ENCODE results near the gene B3GAT1.

B3GAT1 gene

GRCh38 chr11:134407923-134408322 is 4.1 kb downstream of the B3GAT1 start:
- no peak for DNase-seq (ENCODE audit: low read depth)
- H3K4me3 ChIP-seq (ENCODE audit: low read length): no peak overlapping the region
- TF ChIP-seq, protein P1, sequence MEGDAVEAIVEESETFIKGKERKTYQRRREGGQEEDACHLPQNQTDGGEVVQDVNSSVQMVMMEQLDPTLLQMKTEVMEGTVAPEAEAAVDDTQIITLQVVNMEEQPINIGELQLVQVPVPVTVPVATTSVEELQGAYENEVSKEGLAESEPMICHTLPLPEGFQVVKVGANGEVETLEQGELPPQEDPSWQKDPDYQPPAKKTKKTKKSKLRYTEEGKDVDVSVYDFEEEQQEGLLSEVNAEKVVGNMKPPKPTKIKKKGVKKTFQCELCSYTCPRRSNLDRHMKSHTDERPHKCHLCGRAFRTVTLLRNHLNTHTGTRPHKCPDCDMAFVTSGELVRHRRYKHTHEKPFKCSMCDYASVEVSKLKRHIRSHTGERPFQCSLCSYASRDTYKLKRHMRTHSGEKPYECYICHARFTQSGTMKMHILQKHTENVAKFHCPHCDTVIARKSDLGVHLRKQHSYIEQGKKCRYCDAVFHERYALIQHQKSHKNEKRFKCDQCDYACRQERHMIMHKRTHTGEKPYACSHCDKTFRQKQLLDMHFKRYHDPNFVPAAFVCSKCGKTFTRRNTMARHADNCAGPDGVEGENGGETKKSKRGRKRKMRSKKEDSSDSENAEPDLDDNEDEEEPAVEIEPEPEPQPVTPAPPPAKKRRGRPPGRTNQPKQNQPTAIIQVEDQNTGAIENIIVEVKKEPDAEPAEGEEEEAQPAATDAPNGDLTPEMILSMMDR (conservative IDR thresholded peaks at IDR 0.05; ENCODE audit: low read depth, low read length): no peak

GRCh38 chr11:134407321-134407828 is 4.7 kb downstream of the B3GAT1 start:
- peak; percentile 57 for DNase-seq (ENCODE audit: low read depth)
- TF ChIP-seq, protein P1 (conservative IDR thresholded peaks at IDR 0.05; ENCODE audit: low read depth, low read length): no peak

DNA sequence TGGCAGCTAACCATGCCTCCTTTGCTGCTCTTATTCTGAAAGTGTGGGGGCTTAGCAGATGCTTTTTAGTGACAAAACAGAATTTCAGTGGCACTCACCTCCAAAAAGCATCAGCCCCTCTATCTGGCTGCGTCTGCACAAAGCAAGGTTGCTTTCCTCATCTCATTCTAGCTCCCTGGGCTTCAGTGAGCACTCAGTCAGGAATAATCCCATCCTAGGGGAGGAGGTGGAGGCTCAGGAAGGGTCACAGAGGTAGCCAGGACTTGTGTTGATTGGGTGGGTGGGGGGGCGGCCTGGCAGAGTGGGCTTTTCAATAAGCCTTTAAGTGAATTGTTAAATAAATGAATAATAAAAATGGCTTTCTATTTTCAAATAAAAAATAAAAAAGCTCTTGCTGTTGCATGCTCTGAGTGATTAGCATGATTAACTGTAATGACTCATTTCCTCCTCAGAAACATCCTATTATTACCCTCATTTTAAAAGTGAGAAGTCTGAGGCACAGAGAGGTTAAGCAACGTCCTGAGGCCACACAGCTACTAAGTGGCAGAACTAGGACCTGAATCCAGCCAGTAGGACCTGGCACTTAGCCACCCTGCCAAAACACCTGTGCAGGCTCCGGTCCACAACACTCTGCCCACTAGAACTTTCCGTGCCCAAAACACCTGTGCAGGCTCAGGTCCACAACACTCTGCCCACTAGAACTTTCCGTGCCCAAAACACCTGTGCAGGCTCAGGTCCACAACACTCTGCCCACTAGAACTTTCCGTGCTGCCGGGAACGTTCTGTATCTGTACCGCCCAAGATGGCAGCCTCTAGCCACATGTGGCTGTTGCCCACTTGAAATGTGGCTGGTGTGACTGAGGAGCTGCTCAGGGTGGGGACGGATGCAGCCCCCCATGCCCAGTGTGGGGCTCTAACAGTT is 5.5 kb downstream of the B3GAT1 start:
- TF ChIP-seq, protein P1 (conservative IDR thresholded peaks at IDR 0.05; ENCODE audit: low read depth, low read length): no peak
- DNase-seq (ENCODE audit: low read depth): no peak
- H3K4me3 ChIP-seq (ENCODE audit: low read length): no peak overlapping the region

More at GRCh38 chr11:134407321-134407828, 4.7 kb downstream of the B3GAT1 start:
- no peak overlapping the region for H3K4me3 ChIP-seq (ENCODE audit: low read length)

GRCh38 chr11:134405841-134406240 is 6.2 kb downstream of the B3GAT1 start:
- TF ChIP-seq, protein P1 (conservative IDR thresholded peaks at IDR 0.05; ENCODE audit: low read depth, low read length): no peak
- DNase-seq (ENCODE audit: low read depth): no peak
- H3K4me3 ChIP-seq (ENCODE audit: low read length): no peak overlapping the region

GRCh38 chr11:134405436-134405835 is 6.6 kb downstream of the B3GAT1 start:
- TF ChIP-seq, protein P1 (conservative IDR thresholded peaks at IDR 0.05; ENCODE audit: low read depth, low read length): no peak
- no peak for DNase-seq (ENCODE audit: low read depth)
- no peak overlapping the region for H3K4me3 ChIP-seq (ENCODE audit: low read length)

DNA sequence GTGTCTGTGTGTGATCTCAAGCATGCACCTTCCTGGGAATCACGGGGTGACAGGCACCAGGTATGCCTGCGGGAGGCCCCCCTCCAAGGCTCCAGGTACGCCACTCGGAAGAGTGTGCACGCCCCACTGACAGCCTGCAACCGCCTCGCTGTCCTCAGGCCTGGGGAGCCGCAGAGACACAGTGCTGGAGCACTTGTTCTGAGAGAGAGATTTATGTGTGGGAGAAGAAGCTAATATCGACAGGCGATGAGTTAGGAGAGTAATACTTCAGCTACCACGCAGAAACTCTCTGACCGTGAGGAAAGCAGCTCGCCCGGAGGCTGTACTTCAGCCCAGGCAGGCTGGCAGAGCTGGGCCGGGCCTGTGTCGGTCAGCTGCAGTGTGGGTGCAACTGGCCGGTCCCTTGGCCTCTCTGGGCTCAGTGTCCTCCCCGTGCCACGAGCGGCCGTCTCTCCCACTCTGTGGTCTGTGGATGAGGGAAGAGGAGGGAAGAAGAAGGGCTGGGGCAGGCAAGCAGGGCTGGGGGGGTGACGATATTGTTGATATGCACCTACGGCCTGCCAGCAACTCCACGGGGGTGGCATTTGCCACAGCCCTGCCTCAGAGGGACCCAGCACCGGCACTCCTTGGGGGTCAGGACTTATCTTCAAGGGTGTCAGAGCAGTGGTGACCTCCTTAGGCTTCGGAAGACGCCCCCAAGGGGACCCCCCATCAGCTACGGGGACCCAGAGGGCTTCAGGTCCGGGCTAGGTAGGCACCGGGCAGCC is 7.3 kb downstream of the B3GAT1 start:
- DNase-seq (ENCODE audit: low read depth): no peak
- TF ChIP-seq, protein P1 (conservative IDR thresholded peaks at IDR 0.05; ENCODE audit: low read depth, low read length): no peak
- no peak overlapping the region for H3K4me3 ChIP-seq (ENCODE audit: low read length)
